T-cell (primary cell): Measurements from ENCODE around the gene PTPRR. TPM values are rescaled to one million over a fixed set of nuclear protein-coding genes. Genes with fewer than 3 reads are reported as not detected.

Experiments used
- ATAC-seq, 4 experiments: fragments of 200-7000 bp in 3 of 4; fragments of 150-1000 bp in 1 of 4; cut with Tn5 transposase; replicated peaks in 1 of 4; 1 replicate in 3 of 4; 2 replicates in 1 of 4; pipeline ENCODE4 v1.10.0; 2021; ENCODE audit warnings: moderate library complexity in 3 of 4, mild to moderate bottlenecking in 2 of 4, moderate number of reproducible peaks in 1 of 4
- CTCF ChIA-PET, 2 donors: fragments of 300-600 bp; sonication (Branson Sonifier 250); formaldehyde crosslinking; loops; one replicate each; lab custom pipeline; 2022; ENCODE audit warnings: antibody characterized with exemption in 2 of 2; lab: Charles Lee
- POLR2A ChIA-PET, 2 donors: fragments of 300-600 bp; sonication (Branson Sonifier 250); formaldehyde crosslinking; loops; one replicate each; lab custom pipeline; 2022; ENCODE audit warnings: antibody characterized with exemption in 2 of 2; lab: Charles Lee
- DNase-seq, 35 experiments: peaks; one replicate each; pipeline versions ENCODE4 v3.0.0 to v3.0.0-alpha.2; 2013 to 2023
- H3K27ac ChIP-seq: one replicate; pipeline ENCODE4 v1.5.1; 2013; ENCODE audit warnings: low read length
- H3K27me3 ChIP-seq, 2 experiments: replicated peaks in 1 of 2; 1 replicate in 1 of 2; 2 replicates in 1 of 2; pipeline versions ENCODE4 v1.6.1 to v1.7.0; 2013; ENCODE audit warnings: low read length in 1 of 2, mixed read lengths in 1 of 2; ENCODE audit not compliant: control insufficient read depth in 2 of 2, insufficient read depth in 2 of 2; ENCODE audit errors: extremely low read depth in 1 of 2
- H3K36me3 ChIP-seq, 2 donors: 1 replicate in 1 of 2; 2 replicates in 1 of 2; pipeline versions ENCODE4 v1.6.1 to v1.7.0; 2013; ENCODE audit warnings: low read length in 1 of 2; ENCODE audit not compliant: control insufficient read depth in 2 of 2, insufficient read depth in 1 of 2; ENCODE audit errors: extremely low read depth in 1 of 2
- H3K4me1 ChIP-seq, 2 experiments: 1 replicate in 1 of 2; 2 replicates in 1 of 2; pipeline versions ENCODE4 v1.6.1 to v1.7.0; 2013; ENCODE audit warnings: low read length in 2 of 2, mixed read lengths in 1 of 2; ENCODE audit not compliant: insufficient read depth in 2 of 2, control insufficient read depth in 1 of 2; ENCODE audit errors: extremely low read depth in 1 of 2
- H3K4me3 ChIP-seq, 2 donors: 1 replicate in 1 of 2; 2 replicates in 1 of 2; pipeline versions ENCODE4 v1.5.1 to v1.7.0; 2013; ENCODE audit warnings: mild to moderate bottlenecking in 2 of 2, low read length in 1 of 2, moderate library complexity in 1 of 2; ENCODE audit not compliant: control insufficient read depth in 1 of 2; ENCODE audit errors: extremely low read depth in 1 of 2
- H3K9me3 ChIP-seq: 2 replicates; pipeline ENCODE4 v1.7.0; 2013
- H3K27ac Mint-ChIP-seq, 2 donors: one replicate each; pipeline ENCODE4 v1.8.0; 2020 to 2021; ENCODE audit warnings: mild to moderate bottlenecking in 2 of 2, mixed read lengths in 2 of 2
- H3K27me3 Mint-ChIP-seq, 2 donors: one replicate each; pipeline ENCODE4 v1.8.0; 2021 to 2022; ENCODE audit warnings: mixed read lengths in 2 of 2
- H3K36me3 Mint-ChIP-seq: one replicate; pipeline ENCODE4 v1.8.0; 2021; ENCODE audit warnings: mixed read lengths
- H3K4me1 Mint-ChIP-seq, 3 donors: one replicate each; pipeline ENCODE4 v1.8.0; 2020 to 2022; ENCODE audit warnings: mixed read lengths in 3 of 3, mild to moderate bottlenecking in 1 of 3
- H3K4me3 Mint-ChIP-seq, 3 donors: one replicate each; pipeline ENCODE4 v1.8.0; 2020 to 2022; ENCODE audit warnings: mild to moderate bottlenecking in 3 of 3, mixed read lengths in 3 of 3, moderate library complexity in 3 of 3
- H3K9me3 Mint-ChIP-seq, 3 donors: one replicate each; pipeline ENCODE4 v1.8.0; 2020 to 2022; ENCODE audit warnings: mixed read lengths in 3 of 3
- WGBS: methylation state at CpG from one replicate; pipeline ENCODE4 v1.1.5; 2013; ENCODE audit warnings: missing lambda C conversion rate; ENCODE audit not compliant: insufficient coverage; 5-methylcytosine and 5-hydroxymethylcytosine counted together
- total RNA-seq, 35 experiments: library from RNA in 6 of 35; stranded (reverse) in 6 of 35; fragments of 120-200 nt in 1 of 35; gene quantifications; one replicate each; pipeline versions ENCODE4 v1.2.1 to v1.2.4 and lab custom pipeline; 2013 to 2026

The PTPRR gene
- total RNA-seq, 5 donors from 2014 or later (not counting 1 experiment from before 2014, with no cell fraction given): not detected

DNA sequence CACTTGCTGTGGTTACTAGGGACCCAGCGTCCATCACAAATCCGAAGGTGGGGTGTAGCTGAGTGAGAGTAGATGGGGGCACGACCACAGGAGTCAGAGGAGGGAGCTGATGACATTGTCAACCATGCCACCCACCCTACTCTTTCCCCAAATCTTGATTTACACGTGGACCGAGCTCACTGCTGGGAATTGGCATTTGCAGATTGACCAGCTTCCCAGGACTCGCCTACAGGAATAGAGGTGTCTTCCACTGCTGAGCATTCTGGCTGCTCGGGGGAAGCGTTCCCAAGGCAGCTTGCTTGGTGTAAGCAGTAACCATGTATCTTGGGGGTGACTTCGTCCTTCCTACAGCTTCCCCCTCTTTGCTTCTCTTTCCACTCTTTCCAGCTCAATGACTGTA, 353 bp upstream of the PTPRR start:
- H3K9me3 ChIP-seq: no peaks in the 10 kb centered on the region
- H3K4me1 ChIP-seq: no peaks in the 10 kb centered on the region
- H3K36me3 Mint-ChIP-seq: no peaks in the 10 kb centered on the region
- WGBS: no CpG with 5 or more reads among the region's 9 CpGs
- H3K27ac ChIP-seq: no peak overlapping the region
- H3K27me3 ChIP-seq: peaks cover 9 to 13% of the 10 kb centered on the region in 2 experiments
- no peaks in the 10 kb centered on the region for H3K36me3 ChIP-seq
- peaks cover 10 to 25% of the 10 kb centered on the region in 2 donors for H3K27me3 Mint-ChIP-seq
- no peak overlapping the region for H3K4me3 ChIP-seq
- H3K27ac Mint-ChIP-seq: no peak overlapping the region
- no peaks in the 10 kb centered on the region for H3K4me1 Mint-ChIP-seq
- peaks cover 0 to 7% (median 0%) of the 10 kb centered on the region in 3 donors for H3K9me3 Mint-ChIP-seq
- ChIA-PET POLR2A (no interaction called here), CTCF (no interaction called here)
- H3K4me3 Mint-ChIP-seq: no peak overlapping the region
- DNase-seq (no peak), ATAC-seq (no peak)

DNA sequence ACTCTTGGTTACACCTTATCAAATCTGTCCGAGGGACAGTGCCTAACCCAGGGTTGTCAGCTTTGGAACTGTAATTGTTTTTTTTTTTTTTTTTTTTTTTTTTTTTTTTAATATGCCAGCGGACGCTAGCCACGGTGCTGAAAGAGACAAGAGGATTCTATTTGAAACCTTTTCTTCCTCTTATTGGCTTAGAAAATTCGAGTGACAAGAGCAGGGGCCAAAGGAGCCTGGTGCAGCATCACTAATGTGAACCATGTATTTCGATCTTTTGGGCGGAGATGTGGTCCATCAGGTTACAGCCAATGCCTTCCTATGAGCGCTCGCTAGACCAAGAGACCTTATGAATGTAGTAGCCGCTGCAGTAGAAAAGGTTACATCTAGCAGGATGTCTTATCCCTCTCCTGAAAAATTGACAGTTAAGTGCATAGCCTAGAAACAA, 922 bp downstream of the PTPRR start:
- POLR2A ChIA-PET: no interaction called here
- ATAC-seq (no peak), DNase-seq (no peak)
- H3K4me3 ChIP-seq: no peak overlapping the region
- Mint-ChIP-seq H3K4me3 (no peak overlapping the region), H3K36me3 (no peaks in the 10 kb centered on the region), H3K27me3 (peaks cover 10 to 25% of the 10 kb centered on the region in 2 donors), H3K9me3 (peaks cover 0 to 7% (median 0%) of the 10 kb centered on the region in 3 donors), H3K4me1 (no peaks in the 10 kb centered on the region), H3K27ac (no peak overlapping the region)
- no peaks in the 10 kb centered on the region for H3K4me1 ChIP-seq
- H3K27ac ChIP-seq: no peak overlapping the region
- no peaks in the 10 kb centered on the region for H3K9me3 ChIP-seq
- no peaks in the 10 kb centered on the region for H3K36me3 ChIP-seq
- peaks cover 9 to 13% of the 10 kb centered on the region in 2 experiments for H3K27me3 ChIP-seq
- 40% methylated on average over 1 of the region's 10 CpGs for WGBS
- CTCF ChIA-PET: no interaction called here

DNA sequence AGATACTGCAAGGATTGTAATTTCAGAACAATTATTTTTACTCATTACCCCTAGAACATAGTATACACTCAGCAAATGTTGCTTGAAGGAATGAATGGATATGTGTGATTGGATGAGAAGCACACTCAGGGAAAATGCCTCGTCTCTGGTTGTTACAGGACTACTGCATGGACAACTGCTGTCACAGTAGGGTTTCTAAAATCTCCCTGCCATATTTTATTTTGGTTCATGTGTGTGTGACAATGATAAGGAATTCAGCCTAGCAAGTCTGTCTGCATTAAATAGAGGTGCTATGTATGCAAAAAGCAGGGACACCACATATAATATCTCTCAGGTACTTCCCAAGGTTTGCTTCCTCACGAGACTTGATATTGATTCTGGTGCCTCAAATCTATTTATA, 1.4 kb downstream of the PTPRR start:
- no peak overlapping the region for H3K4me3 Mint-ChIP-seq

GRCh38 chr12:70918321-70918720, 2.2 kb downstream of the PTPRR start:
- Mint-ChIP-seq H3K4me1 (no peaks in the 10 kb centered on the region), H3K36me3 (no peaks in the 10 kb centered on the region), H3K27ac (no peak overlapping the region), H3K4me3 (no peak overlapping the region), H3K27me3 (peaks cover 10 to 25% of the 10 kb centered on the region in 2 donors), H3K9me3 (peaks cover 0 to 7% (median 0%) of the 10 kb centered on the region in 3 donors)
- ATAC-seq (no peak), DNase-seq (no peak)
- no CpG with 5 or more reads among the region's 1 CpG for WGBS
- no peaks in the 10 kb centered on the region for H3K36me3 ChIP-seq
- POLR2A ChIA-PET: no interaction called here
- no peaks in the 10 kb centered on the region for H3K4me1 ChIP-seq
- no peaks in the 10 kb centered on the region for H3K9me3 ChIP-seq
- H3K27ac ChIP-seq: no peak overlapping the region
- CTCF ChIA-PET: no interaction called here
- peaks cover 9 to 13% of the 10 kb centered on the region in 2 experiments for H3K27me3 ChIP-seq
- no peak overlapping the region for H3K4me3 ChIP-seq

More for the DNA sequence above, 1.4 kb downstream of the PTPRR start:
- Mint-ChIP-seq H3K27ac (no peak overlapping the region), H3K4me1 (no peaks in the 10 kb centered on the region), H3K9me3 (peaks cover 0 to 7% (median 0%) of the 10 kb centered on the region in 3 donors), H3K36me3 (no peaks in the 10 kb centered on the region), H3K27me3 (peaks cover 10 to 25% of the 10 kb centered on the region in 2 donors)
- POLR2A ChIA-PET: no interaction called here
- Histone ChIP-seq H3K36me3 (no peaks in the 10 kb centered on the region), H3K27ac (no peak overlapping the region), H3K27me3 (peaks cover 9 to 13% of the 10 kb centered on the region in 2 experiments), H3K9me3 (no peaks in the 10 kb centered on the region), H3K4me1 (no peaks in the 10 kb centered on the region), H3K4me3 (no peak overlapping the region)
- ATAC-seq (no peak), DNase-seq (no peak)
- CTCF ChIA-PET: no interaction called here
- WGBS: 60% methylated on average over 1 of the region's 2 CpGs

GRCh38 chr12:70910666-70911065, 9.9 kb downstream of the PTPRR start:
- ChIA-PET CTCF (no interaction called here), POLR2A (no interaction called here)
- Histone ChIP-seq H3K9me3 (no peaks in the 10 kb centered on the region), H3K27ac (no peak overlapping the region), H3K4me3 (no peak overlapping the region), H3K27me3 (peaks cover 0 to 2% of the 10 kb centered on the region in 2 experiments), H3K36me3 (no peaks in the 10 kb centered on the region), H3K4me1 (no peaks in the 10 kb centered on the region)
- Mint-ChIP-seq H3K9me3 (no peaks in the 10 kb centered on the region), H3K27ac (no peak overlapping the region), H3K4me1 (no peaks in the 10 kb centered on the region), H3K27me3 (no peaks in the 10 kb centered on the region), H3K36me3 (no peaks in the 10 kb centered on the region), H3K4me3 (no peak overlapping the region)
- no peak for DNase-seq
- ATAC-seq: no peak
- WGBS: 33% methylated on average over 1 of the region's 1 CpG

GRCh38 chr12:70908978-70909377, 11.6 kb downstream of the PTPRR start:
- H3K27ac Mint-ChIP-seq: no peak overlapping the region
- WGBS: 60% methylated on average over 1 of the region's 1 CpG
- no peaks in the 10 kb centered on the region for H3K9me3 Mint-ChIP-seq

GRCh38 chr12:70907412-70907811, 13.1 kb downstream of the PTPRR start:
- Histone ChIP-seq H3K36me3 (no peaks in the 10 kb centered on the region), H3K27me3 (peaks cover 0 to 2% of the 10 kb centered on the region in 2 experiments), H3K9me3 (no peaks in the 10 kb centered on the region), H3K4me3 (no peak overlapping the region), H3K4me1 (no peaks in the 10 kb centered on the region), H3K27ac (no peak overlapping the region)
- no peaks in the 10 kb centered on the region for H3K36me3 Mint-ChIP-seq
- CTCF ChIA-PET: no interaction called here
- WGBS: no CpG with 5 or more reads among the region's 2 CpGs
- no peaks in the 10 kb centered on the region for H3K9me3 Mint-ChIP-seq
- POLR2A ChIA-PET: no interaction called here
- no peaks in the 10 kb centered on the region for H3K27me3 Mint-ChIP-seq
- H3K27ac Mint-ChIP-seq: no peak overlapping the region
- H3K4me1 Mint-ChIP-seq: no peaks in the 10 kb centered on the region
- DNase-seq: no peak
- H3K4me3 Mint-ChIP-seq: no peak overlapping the region
- ATAC-seq: no peak

More at GRCh38 chr12:70908978-70909377, 11.6 kb downstream of the PTPRR start:
- ATAC-seq (no peak), DNase-seq (no peak)
- Mint-ChIP-seq H3K4me1 (no peaks in the 10 kb centered on the region), H3K27me3 (no peaks in the 10 kb centered on the region), H3K36me3 (no peaks in the 10 kb centered on the region), H3K4me3 (no peak overlapping the region)
- ChIA-PET POLR2A (no interaction called here), CTCF (no interaction called here)
- peaks cover 0 to 2% of the 10 kb centered on the region in 2 experiments for H3K27me3 ChIP-seq
- H3K9me3 ChIP-seq: no peaks in the 10 kb centered on the region
- no peak overlapping the region for H3K27ac ChIP-seq
- H3K36me3 ChIP-seq: no peaks in the 10 kb centered on the region
- no peak overlapping the region for H3K4me3 ChIP-seq
- H3K4me1 ChIP-seq: no peaks in the 10 kb centered on the region
